HepG2 (cell line): Measurements from ENCODE around the gene HSD17B11. TPM values are rescaled to one million over a fixed set of nuclear protein-coding genes. Genes with fewer than 3 reads are reported as not detected.

Experiments
- HMG20A ChIP-seq: IDR thresholded peaks from 2 replicates; pipeline ENCODE4 v1.6.1; 2016; ENCODE audit warnings: borderline replicate concordance
- HOXA5 ChIP-seq: sonication (generic); formaldehyde crosslinking; IDR thresholded peaks from 2 replicates; pipeline ENCODE4 v1.4.0; 2020; ENCODE audit warnings: missing genetic modification reagents
- IKZF1 ChIP-seq: fragments of 450-650 bp; IDR thresholded peaks from 2 replicates; pipeline ENCODE4 v1.7.1; 2016
- IRF2 ChIP-seq: IDR thresholded peaks from 2 replicates; pipeline ENCODE4 v1.6.1; 2018; ENCODE audit warnings: missing genetic modification reagents, missing compliant biosample characterization
- MTA1 ChIP-seq: sonication (generic); formaldehyde crosslinking; IDR thresholded peaks from 2 replicates; pipeline ENCODE4 v1.4.0; 2020; ENCODE audit warnings: missing genetic modification reagents, mild to moderate bottlenecking, borderline replicate concordance
- NFRKB ChIP-seq: fragments of 450-650 bp; IDR thresholded peaks from 2 replicates; pipeline ENCODE4 v1.6.1; 2017
- NKX3-1 ChIP-seq: sonication (generic); formaldehyde crosslinking; IDR thresholded peaks from 2 replicates; pipeline ENCODE4 v1.5.0; 2020; ENCODE audit warnings: missing genetic modification reagents
- PITX1 ChIP-seq: sonication (generic); formaldehyde crosslinking; IDR thresholded peaks from 2 replicates; pipeline ENCODE4 v1.5.1; 2020; ENCODE audit warnings: mild to moderate bottlenecking, missing genetic modification reagents
- RFXAP ChIP-seq: sonication (generic); formaldehyde crosslinking; IDR thresholded peaks from 2 replicates; pipeline ENCODE4 v1.4.0; 2020; ENCODE audit warnings: missing genetic modification reagents, borderline replicate concordance
- SMAD9 ChIP-seq: sonication (generic); formaldehyde crosslinking; IDR thresholded peaks from 2 replicates; pipeline ENCODE4 v1.5.1; 2020; ENCODE audit warnings: mild to moderate bottlenecking, missing genetic modification reagents
- SRF ChIP-seq: IDR thresholded peaks from 2 replicates; pipeline ENCODE4 v1.6.1; 2011; ENCODE audit warnings: mild to moderate bottlenecking, low read depth, low read length, moderate library complexity
- TCF7 ChIP-seq: sonication (generic); IDR thresholded peaks from 2 replicates; pipeline ENCODE4 v1.6.1; 2016; ENCODE audit warnings: antibody characterized with exemption, low read depth
- WIZ ChIP-seq: sonication (generic); formaldehyde crosslinking; IDR thresholded peaks from 2 replicates; pipeline ENCODE4 v1.5.1; 2020; ENCODE audit warnings: mild to moderate bottlenecking, missing genetic modification reagents
- ZKSCAN8 ChIP-seq: IDR thresholded peaks from 2 replicates; pipeline ENCODE4 v1.6.1; 2016; ENCODE audit warnings: borderline replicate concordance, missing genetic modification reagents, missing compliant biosample characterization
- ZMAT3 ChIP-seq: sonication (generic); formaldehyde crosslinking; conservative IDR thresholded peaks from 2 replicates; pipeline ENCODE4 v1.7.0; 2021; ENCODE audit warnings: missing genetic modification reagents
- ZNF138 ChIP-seq: sonication (generic); formaldehyde crosslinking; IDR thresholded peaks from 2 replicates; pipeline ENCODE4 v1.5.0; 2020; ENCODE audit warnings: mild to moderate bottlenecking, low read depth, missing genetic modification reagents
- ZNF264 ChIP-seq: sonication (generic); formaldehyde crosslinking; IDR thresholded peaks from 2 replicates; pipeline ENCODE4 v1.4.0; 2020; ENCODE audit warnings: missing genetic modification reagents
- ZNF34 ChIP-seq: sonication (generic); formaldehyde crosslinking; IDR thresholded peaks from 2 replicates; pipeline ENCODE4 v1.4.0; 2020; ENCODE audit warnings: mild to moderate bottlenecking, missing genetic modification reagents, borderline replicate concordance
- ZNF432 ChIP-seq: sonication (generic); formaldehyde crosslinking; IDR thresholded peaks from 2 replicates; pipeline ENCODE4 v1.5.0; 2020; ENCODE audit warnings: missing genetic modification reagents, mild to moderate bottlenecking, borderline replicate concordance
- ZNF451 ChIP-seq: sonication (generic); formaldehyde crosslinking; IDR thresholded peaks from 2 replicates; pipeline ENCODE4 v1.5.0; 2020; ENCODE audit warnings: mild to moderate bottlenecking, missing genetic modification reagents
- ZNF546 ChIP-seq: sonication (generic); formaldehyde crosslinking; conservative IDR thresholded peaks from 2 replicates; pipeline ENCODE4 v1.8.1; 2023; ENCODE audit warnings: mild to moderate bottlenecking, missing genetic modification reagents
- ZNF569 ChIP-seq: sonication (generic); formaldehyde crosslinking; IDR thresholded peaks from 2 replicates; pipeline ENCODE4 v1.5.0; 2020; ENCODE audit warnings: mild to moderate bottlenecking, missing genetic modification reagents, moderate library complexity, borderline replicate concordance
- ZNF672 ChIP-seq: sonication (generic); formaldehyde crosslinking; IDR thresholded peaks from 2 replicates; pipeline ENCODE4 v1.8.1; 2022; ENCODE audit warnings: missing genetic modification reagents
- ZNF879 ChIP-seq: sonication (generic); formaldehyde crosslinking; IDR thresholded peaks from 2 replicates; pipeline ENCODE4 v1.8.1; 2023; ENCODE audit warnings: missing genetic modification reagents
- polyA plus RNA-seq, 8 experiments: library from polyadenylated mRNA; depleted of rRNA in 3 of 8; stranded (reverse) in 7 of 8; unstranded in 1 of 8; fragments of >200 nt; fragmentation: Illumina TruSeq in 4 of 8; extraction: Trizol in 4 of 8; gene quantifications; 2 replicates each; pipeline versions ENCODE4 v1.2.1 to v1.2.3, GENCODE V29; 2011 to 2016; ENCODE audit warnings: low read depth in 4 of 8, missing spikeins in 1 of 8, mixed read lengths in 1 of 8; ENCODE audit not compliant: insufficient read depth in 1 of 8
- total RNA-seq, 5 experiments: library from RNA; depleted of rRNA; stranded (reverse); fragments of >200 nt; fragmentation: Illumina TruSeq; extraction: Trizol; gene quantifications; 2 replicates each; pipeline ENCODE4 v1.2.3, GENCODE V29; 2016; ENCODE audit warnings: low read depth in 1 of 5
- TF ChIP-seq, protein P1 (sequence below): sonication (generic); formaldehyde crosslinking; IDR thresholded peaks from 2 replicates; pipeline ENCODE4 v1.4.0; 2020; ENCODE audit warnings: mild to moderate bottlenecking, missing genetic modification reagents
- TF ChIP-seq, protein P2 (sequence below): sonication (generic); formaldehyde crosslinking; IDR thresholded peaks from 2 replicates; pipeline ENCODE4 v1.4.0; 2020; ENCODE audit warnings: missing genetic modification reagents

The HSD17B11 gene
- total and polyA plus RNA-seq, 2 of the 13 experiments (the other 11 are each of a cell fraction or from before 2014, with no cell fraction given): 121 to 158 TPM

DNA sequence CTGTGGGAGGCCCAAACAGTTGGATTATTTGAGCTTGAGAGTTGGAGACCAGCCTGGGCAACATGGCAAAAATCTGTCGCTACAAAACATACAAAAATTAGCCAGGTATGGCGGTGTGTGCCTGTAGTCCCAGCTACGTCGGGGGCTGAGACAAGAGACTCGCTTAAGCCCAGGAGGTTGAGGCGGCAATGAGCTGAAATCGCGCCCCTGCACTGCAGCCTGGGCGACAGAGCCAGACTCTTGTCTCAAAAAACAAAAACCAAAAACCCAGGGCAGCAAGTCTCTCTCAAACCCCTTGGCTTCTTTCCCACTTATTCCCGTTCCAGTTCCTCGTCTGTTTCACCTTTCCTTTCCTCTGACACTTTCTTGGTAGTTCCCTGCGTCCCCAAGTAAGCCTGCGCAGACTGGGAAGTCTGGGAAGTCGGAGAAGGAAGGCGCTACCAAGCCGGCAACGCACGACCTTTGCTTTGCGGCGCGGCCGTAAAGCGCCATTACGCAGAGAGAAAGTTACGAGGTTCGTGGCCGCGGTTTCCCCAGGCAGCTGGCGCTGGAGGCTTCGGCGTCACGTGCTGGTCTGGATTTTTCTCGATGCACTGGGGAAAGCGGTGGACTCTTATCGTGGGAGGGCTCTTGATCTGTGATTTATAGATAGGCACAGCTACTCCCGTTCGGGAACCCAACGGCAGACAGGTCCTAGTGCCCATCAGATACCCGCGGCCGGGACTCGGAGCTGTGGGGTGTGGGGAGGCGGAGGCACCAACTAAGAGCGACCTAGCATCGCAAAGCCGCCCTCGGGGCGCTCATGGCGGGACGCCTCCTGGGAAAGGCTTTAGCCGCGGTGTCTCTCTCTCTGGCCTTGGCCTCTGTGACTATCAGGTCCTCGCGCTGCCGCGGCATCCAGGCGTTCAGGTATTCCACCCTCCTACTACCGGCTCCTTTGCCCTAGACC lies 31.4 kb upstream of the HSD17B11 start, which contains the start of gene NUDT9 (continued):
- peak; percentile 82 for TF ChIP-seq ZNF264 (CRISPR knock-in tag)
- peak; percentile 55; the same call in 1 of the 2 replicates for TF ChIP-seq ZKSCAN8 (CRISPR knock-in tag)
- peak; percentile 94 for TF ChIP-seq MTA1 (CRISPR knock-in tag)
- no peak for TF ChIP-seq ZNF138
- peak; percentile 18; the same call in 1 of the 2 replicates for TF ChIP-seq PITX1 (CRISPR knock-in tag)
- peak; percentile 86; the same call in 1 of the 2 replicates for TF ChIP-seq RFXAP (CRISPR knock-in tag)
- no peak for TF ChIP-seq NFRKB
- TF ChIP-seq WIZ: no peak
- peak; percentile 62; the same call in 1 of the 2 replicates for TF ChIP-seq ZMAT3 (CRISPR knock-in tag)
- no peak for TF ChIP-seq ZNF569
- no peak for TF ChIP-seq ZNF546 (CRISPR knock-in tag)
- no peak for TF ChIP-seq TCF7
- TF ChIP-seq ZNF672 (CRISPR knock-in tag): no peak
- no peak for TF ChIP-seq SRF
- TF ChIP-seq, protein P1, sequence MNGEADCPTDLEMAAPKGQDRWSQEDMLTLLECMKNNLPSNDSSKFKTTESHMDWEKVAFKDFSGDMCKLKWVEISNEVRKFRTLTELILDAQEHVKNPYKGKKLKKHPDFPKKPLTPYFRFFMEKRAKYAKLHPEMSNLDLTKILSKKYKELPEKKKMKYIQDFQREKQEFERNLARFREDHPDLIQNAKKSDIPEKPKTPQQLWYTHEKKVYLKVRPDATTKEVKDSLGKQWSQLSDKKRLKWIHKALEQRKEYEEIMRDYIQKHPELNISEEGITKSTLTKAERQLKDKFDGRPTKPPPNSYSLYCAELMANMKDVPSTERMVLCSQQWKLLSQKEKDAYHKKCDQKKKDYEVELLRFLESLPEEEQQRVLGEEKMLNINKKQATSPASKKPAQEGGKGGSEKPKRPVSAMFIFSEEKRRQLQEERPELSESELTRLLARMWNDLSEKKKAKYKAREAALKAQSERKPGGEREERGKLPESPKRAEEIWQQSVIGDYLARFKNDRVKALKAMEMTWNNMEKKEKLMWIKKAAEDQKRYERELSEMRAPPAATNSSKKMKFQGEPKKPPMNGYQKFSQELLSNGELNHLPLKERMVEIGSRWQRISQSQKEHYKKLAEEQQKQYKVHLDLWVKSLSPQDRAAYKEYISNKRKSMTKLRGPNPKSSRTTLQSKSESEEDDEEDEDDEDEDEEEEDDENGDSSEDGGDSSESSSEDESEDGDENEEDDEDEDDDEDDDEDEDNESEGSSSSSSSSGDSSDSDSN (CRISPR knock-in tag): peak; percentile 76
- no peak; the same call in 1 of the 2 replicates for TF ChIP-seq HMG20A (CRISPR knock-in tag)
- no peak for TF ChIP-seq ZNF432 (CRISPR knock-in tag)
- no peak; the same call in 1 of the 2 replicates for TF ChIP-seq ZNF879 (CRISPR knock-in tag)
- no peak for TF ChIP-seq IKZF1
- TF ChIP-seq ZNF451 (CRISPR knock-in tag): peak; percentile 96
- TF ChIP-seq NKX3-1 (CRISPR knock-in tag): peak; percentile 72; the same call in 1 of the 2 replicates
- TF ChIP-seq HOXA5 (CRISPR knock-in tag): peak; percentile 85
- TF ChIP-seq, protein P2, sequence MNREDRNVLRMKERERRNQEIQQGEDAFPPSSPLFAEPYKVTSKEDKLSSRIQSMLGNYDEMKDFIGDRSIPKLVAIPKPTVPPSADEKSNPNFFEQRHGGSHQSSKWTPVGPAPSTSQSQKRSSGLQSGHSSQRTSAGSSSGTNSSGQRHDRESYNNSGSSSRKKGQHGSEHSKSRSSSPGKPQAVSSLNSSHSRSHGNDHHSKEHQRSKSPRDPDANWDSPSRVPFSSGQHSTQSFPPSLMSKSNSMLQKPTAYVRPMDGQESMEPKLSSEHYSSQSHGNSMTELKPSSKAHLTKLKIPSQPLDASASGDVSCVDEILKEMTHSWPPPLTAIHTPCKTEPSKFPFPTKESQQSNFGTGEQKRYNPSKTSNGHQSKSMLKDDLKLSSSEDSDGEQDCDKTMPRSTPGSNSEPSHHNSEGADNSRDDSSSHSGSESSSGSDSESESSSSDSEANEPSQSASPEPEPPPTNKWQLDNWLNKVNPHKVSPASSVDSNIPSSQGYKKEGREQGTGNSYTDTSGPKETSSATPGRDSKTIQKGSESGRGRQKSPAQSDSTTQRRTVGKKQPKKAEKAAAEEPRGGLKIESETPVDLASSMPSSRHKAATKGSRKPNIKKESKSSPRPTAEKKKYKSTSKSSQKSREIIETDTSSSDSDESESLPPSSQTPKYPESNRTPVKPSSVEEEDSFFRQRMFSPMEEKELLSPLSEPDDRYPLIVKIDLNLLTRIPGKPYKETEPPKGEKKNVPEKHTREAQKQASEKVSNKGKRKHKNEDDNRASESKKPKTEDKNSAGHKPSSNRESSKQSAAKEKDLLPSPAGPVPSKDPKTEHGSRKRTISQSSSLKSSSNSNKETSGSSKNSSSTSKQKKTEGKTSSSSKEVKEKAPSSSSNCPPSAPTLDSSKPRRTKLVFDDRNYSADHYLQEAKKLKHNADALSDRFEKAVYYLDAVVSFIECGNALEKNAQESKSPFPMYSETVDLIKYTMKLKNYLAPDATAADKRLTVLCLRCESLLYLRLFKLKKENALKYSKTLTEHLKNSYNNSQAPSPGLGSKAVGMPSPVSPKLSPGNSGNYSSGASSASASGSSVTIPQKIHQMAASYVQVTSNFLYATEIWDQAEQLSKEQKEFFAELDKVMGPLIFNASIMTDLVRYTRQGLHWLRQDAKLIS (CRISPR knock-in tag): no peak
- TF ChIP-seq ZNF34 (CRISPR knock-in tag): 0 out of 2 replicates have a peak, but pooled peaks have one; percentile 73
- peak; percentile 91 for TF ChIP-seq IRF2 (CRISPR knock-in tag)
- TF ChIP-seq SMAD9 (CRISPR knock-in tag): no peak
